Measurements from ENCODE around the gene BEST2.
"Not testable (repeated sequence)": the region's sequence is repeated elsewhere in the genome, so short reads cannot be mapped to it uniquely, and the experiment has no call there.

BEST2 gene

DNA sequence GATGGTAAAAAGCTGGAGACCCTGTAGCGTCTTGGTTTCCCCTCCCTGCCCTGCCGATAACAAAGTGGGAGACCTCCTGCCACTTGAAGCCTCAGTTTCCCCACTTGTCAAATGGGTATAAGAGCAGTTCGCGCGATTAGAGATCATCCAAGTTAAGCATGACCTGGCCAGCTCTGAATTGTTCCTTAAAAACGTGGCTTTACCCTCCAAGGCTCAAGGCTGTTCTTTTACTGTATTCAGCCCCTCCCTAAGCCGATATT is 28.3 kb upstream of the BEST2 start:
- TF ChIP-seq, protein P1, sequence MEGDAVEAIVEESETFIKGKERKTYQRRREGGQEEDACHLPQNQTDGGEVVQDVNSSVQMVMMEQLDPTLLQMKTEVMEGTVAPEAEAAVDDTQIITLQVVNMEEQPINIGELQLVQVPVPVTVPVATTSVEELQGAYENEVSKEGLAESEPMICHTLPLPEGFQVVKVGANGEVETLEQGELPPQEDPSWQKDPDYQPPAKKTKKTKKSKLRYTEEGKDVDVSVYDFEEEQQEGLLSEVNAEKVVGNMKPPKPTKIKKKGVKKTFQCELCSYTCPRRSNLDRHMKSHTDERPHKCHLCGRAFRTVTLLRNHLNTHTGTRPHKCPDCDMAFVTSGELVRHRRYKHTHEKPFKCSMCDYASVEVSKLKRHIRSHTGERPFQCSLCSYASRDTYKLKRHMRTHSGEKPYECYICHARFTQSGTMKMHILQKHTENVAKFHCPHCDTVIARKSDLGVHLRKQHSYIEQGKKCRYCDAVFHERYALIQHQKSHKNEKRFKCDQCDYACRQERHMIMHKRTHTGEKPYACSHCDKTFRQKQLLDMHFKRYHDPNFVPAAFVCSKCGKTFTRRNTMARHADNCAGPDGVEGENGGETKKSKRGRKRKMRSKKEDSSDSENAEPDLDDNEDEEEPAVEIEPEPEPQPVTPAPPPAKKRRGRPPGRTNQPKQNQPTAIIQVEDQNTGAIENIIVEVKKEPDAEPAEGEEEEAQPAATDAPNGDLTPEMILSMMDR (conservative IDR thresholded peaks at IDR 0.05; ENCODE audit: low read length), result no peak
- H3K4me3 ChIP-seq (ENCODE audit: low read length), result peak overlapping the region; percentile 86
- no peak for DNase-seq (ENCODE audit: low read depth)

DNA sequence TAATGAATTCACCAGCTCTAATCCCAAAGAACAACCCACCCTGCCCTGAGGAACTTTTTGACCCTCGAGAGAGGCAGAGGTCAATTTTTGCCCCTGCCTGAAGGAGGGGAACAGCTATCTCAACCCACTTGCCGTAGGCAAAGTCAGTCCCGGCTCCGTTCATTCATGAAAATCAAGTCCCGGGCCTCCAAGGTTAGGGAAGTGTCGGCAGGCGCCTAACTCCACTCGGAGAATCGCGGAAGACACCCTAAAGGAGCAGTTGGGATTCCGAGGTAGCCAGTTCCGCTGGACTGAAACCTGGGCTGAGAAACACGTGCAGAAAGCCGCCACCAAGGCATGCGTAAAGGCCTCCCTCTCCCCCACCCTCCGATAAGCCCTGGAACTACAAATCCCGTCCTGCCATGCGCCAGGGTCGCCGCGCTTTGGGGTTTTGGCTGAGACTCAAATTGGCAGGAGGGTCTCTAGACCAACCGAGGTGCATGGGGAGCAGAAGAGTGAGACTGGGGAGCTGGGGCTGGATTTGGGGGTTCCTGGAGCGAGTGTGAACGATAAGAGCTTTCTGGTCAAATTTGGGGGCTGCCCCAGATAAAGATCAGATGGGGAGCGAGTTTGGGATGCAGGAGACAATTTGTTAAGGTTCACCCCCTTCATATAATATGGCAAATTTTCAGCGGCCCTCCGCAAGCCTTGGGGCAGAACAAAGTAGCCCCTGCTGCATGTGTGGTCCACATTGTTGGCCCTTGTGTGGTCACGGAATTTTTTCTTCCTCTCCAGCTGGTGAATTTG is 27.8 kb upstream of the BEST2 start, which contains the start of gene TNPO2:
TSS of gene TNPO2 (minus strand) at position 292 of the 786 bp plus-strand sequence. CDS start 2,955 bp downstream, outside the sequence.
- H3K4me3 ChIP-seq (ENCODE audit: low read length), result peak within 1 kb of the TSS; percentile 86
- peak; percentile 46 for DNase-seq (ENCODE audit: low read depth)
- TF ChIP-seq, protein P1 (conservative IDR thresholded peaks at IDR 0.05; ENCODE audit: low read length), result no peak

DNA sequence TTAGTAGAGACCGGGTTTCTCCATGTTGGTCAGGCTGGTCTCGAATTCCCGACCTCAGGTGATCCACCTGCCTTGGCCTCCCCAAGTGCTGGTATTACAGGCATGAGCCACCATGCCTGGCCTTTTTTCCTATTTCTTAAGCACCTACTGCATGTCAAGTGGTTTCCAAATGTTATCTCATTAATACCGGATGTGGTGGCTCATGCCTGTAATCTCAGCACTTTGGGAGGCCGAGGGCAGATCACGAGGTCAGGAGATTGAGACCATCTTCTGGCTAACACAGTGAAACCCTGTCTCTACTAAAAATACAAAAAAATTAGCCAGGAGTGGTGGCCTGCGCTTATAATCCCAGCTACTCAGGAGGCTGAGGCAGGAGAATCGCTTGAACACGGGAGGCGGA is 26.0 kb upstream of the BEST2 start:
- DNase-seq (ENCODE audit: low read depth); H3K4me3 ChIP-seq (ENCODE audit: low read length): not testable (repeated sequence)

DNA sequence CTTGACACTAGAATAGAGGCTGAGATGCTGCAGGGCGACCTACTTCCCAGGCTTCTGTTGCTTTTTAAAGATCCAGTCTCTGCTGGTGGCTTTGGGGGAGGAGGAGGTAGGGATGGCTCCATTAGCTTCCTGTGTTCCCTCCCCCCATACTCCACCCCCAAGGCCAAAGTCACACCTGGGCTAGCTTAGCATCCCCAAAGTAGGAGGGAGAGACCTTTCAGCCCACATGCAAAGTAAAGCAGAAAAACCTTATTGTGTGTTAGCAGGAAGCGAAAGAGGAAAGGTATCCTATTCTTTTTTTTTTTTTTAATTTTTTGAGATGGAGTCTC is 24.6 kb upstream of the BEST2 start:
- TF ChIP-seq, protein P1 (conservative IDR thresholded peaks at IDR 0.05; ENCODE audit: low read length), result no peak
- DNase-seq (ENCODE audit: low read depth), result no peak

DNA sequence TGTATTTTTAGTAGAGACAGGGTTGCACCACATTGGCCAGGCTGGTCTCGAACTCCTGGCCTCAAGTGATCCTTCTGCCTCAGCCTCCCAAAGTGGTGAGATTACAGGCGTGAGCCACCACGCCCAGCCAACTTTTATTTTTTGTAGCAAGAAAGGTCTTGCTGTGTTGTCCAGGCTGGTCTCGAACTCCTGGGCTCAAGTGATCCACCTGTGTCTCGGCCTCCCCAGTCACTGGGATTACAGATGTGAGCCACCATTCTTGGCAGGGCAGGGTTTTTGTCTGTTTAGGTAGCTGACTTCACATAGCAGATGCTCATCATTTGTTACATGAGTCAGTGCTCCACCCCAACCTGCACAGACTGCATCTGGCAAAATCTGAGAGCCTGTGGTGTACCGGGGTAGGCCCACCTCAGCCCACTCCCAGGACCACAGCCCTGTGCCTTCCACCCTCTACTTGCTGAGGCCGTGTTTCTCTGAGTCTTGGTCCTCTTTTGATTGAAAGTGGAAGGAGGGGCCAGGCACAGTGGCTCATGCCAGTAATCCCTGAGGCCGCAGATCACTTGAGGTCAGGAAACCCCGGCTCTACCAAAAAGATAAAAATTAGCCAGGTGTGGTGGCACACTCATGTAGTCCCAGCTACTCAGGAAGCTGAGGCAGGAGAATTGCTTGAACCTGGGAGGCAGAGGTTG is 23.7 kb upstream of the BEST2 start:
- DNase-seq (ENCODE audit: low read depth), result no peak
- TF ChIP-seq, protein P1 (conservative IDR thresholded peaks at IDR 0.05; ENCODE audit: low read length), result no peak
- H3K4me3 ChIP-seq (ENCODE audit: low read length), result no peak overlapping the region

More for the DNA sequence above, 24.6 kb upstream of the BEST2 start:
- H3K4me3 ChIP-seq (ENCODE audit: low read length), result no peak overlapping the region

DNA sequence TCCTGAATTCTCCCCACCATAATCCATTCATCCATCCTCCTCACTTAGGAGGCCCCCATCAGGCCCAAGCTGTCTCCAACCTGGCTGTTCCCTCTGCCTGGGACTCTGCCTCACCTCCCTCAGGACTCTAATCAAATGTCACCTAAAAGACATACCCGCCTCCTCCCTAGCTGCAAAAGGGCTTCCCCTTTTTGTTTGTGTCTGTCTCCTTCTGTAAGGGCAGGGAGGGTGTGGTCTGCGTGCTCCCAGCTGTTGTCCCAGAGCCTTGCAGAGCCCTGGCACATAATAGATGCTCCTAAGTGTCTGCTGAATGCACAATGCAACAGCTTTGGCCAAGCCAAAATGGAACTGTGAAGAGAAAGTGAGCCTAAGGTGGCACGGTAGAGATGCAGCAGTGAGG is 21.5 kb upstream of the BEST2 start:
- DNase-seq (ENCODE audit: low read depth), result no peak
- no peak overlapping the region for H3K4me3 ChIP-seq (ENCODE audit: low read length)
- TF ChIP-seq, protein P1 (conservative IDR thresholded peaks at IDR 0.05; ENCODE audit: low read length), result no peak

DNA sequence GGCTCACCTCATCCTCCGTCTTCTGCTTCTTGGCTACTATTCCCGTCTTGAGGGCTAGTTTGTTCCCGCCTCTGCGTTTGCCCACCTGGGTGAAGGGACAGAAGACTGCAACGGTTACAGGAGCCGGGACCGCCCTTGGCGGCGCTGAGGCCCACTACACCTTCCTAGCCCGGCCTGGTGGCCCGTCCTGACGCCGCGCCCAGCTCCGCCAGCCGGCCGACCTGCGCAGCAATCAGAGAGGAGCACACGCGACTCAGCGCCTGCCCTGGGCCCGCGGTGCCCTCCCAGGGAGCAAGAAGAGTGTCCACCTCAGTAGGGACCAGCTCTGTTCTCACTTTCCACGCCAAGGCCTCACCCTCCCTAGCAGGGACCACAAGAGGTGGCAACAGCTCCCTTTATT is 20.3 kb upstream of the BEST2 start:
- no peak for DNase-seq (ENCODE audit: low read depth)
- H3K4me3 ChIP-seq (ENCODE audit: low read length), result no peak overlapping the region
- TF ChIP-seq, protein P1 (conservative IDR thresholded peaks at IDR 0.05; ENCODE audit: low read length), result no peak

Measured in AG10803 (cell line).